ENCODE results near the gene TMEM51. TPM values are rescaled to one million over a fixed set of nuclear protein-coding genes. Genes with fewer than 3 reads are reported as not detected.

Gene TMEM51
- total RNA-seq, 4 donors from 2014 or later, result 6.4 to 12.2 (median 10.6) TPM

GRCh38 chr1:15215116-15215515 is 61.6 kb downstream of the TMEM51 start:
- H3K4me1 ChIP-seq, result peaks cover 17% of the 10 kb centered on the region
- 76% methylated on average over 17 of the region's 23 CpGs for WGBS
- no peak for TF ChIP-seq POLR2AphosphoS5 (IDR thresholded peaks at IDR 0.05)
- TF ChIP-seq CTCF (IDR thresholded peaks at IDR 0.05), result no peak
- TF ChIP-seq EP300 (IDR thresholded peaks at IDR 0.05), result no peak
- TF ChIP-seq POLR2A (IDR thresholded peaks at IDR 0.05), result no peak

GRCh38 chr1:15217654-15218053 is 64.1 kb downstream of the TMEM51 start:
- no peaks in the 10 kb centered on the region for H3K27me3 ChIP-seq

More at GRCh38 chr1:15215116-15215515, 61.6 kb downstream of the TMEM51 start:
- H3K4me3 ChIP-seq, result no peak overlapping the region
- H3K27me3 ChIP-seq, result no peaks in the 10 kb centered on the region
- no peak overlapping the region for H3K27ac ChIP-seq
- H3K9me3 ChIP-seq, result no peaks in the 10 kb centered on the region
- DNase-seq (ENCODE audit: low spot score in 2 of 2), result no peak
- H3K36me3 ChIP-seq, result peaks cover 4% of the 10 kb centered on the region

GRCh38 chr1:15218287-15219279 is 65.0 kb downstream of the TMEM51 start:
- H3K36me3 ChIP-seq, result peaks cover 5% of the 10 kb centered on the region
- H3K4me1 ChIP-seq, result peaks cover 9% of the 10 kb centered on the region
- WGBS, result 69% methylated on average over 6 of the region's 6 CpGs
- TF ChIP-seq CTCF (IDR thresholded peaks at IDR 0.05), result no peak
- TF ChIP-seq POLR2AphosphoS5 (IDR thresholded peaks at IDR 0.05), result no peak
- TF ChIP-seq POLR2A (IDR thresholded peaks at IDR 0.05), result no peak
- no peak for TF ChIP-seq EP300 (IDR thresholded peaks at IDR 0.05)
- no peak overlapping the region for H3K27ac ChIP-seq
- H3K9me3 ChIP-seq, result no peaks in the 10 kb centered on the region
- no peaks in the 10 kb centered on the region for H3K27me3 ChIP-seq
- peak in 1 of 2 donors; percentile 41 for DNase-seq (ENCODE audit: low spot score in 2 of 2)
- H3K4me3 ChIP-seq, result no peak overlapping the region

More at GRCh38 chr1:15217654-15218053, 64.1 kb downstream of the TMEM51 start:
- peaks cover 17% of the 10 kb centered on the region for H3K4me1 ChIP-seq
- H3K9me3 ChIP-seq, result no peaks in the 10 kb centered on the region
- TF ChIP-seq POLR2A (IDR thresholded peaks at IDR 0.05), result no peak
- no peak for TF ChIP-seq CTCF (IDR thresholded peaks at IDR 0.05)
- TF ChIP-seq POLR2AphosphoS5 (IDR thresholded peaks at IDR 0.05), result no peak
- no peak for TF ChIP-seq EP300 (IDR thresholded peaks at IDR 0.05)
- no peak for DNase-seq (ENCODE audit: low spot score in 2 of 2)
- H3K36me3 ChIP-seq, result peaks cover 5% of the 10 kb centered on the region
- WGBS, result 100% methylated on average over 1 of the region's 1 CpG
- H3K4me3 ChIP-seq, result no peak overlapping the region
- no peak overlapping the region for H3K27ac ChIP-seq

GRCh38 chr1:15219280-15220023 is 65.9 kb downstream of the TMEM51 start:
- no peak for TF ChIP-seq POLR2A (IDR thresholded peaks at IDR 0.05)
- no peak for TF ChIP-seq POLR2AphosphoS5 (IDR thresholded peaks at IDR 0.05)
- no peak for TF ChIP-seq EP300 (IDR thresholded peaks at IDR 0.05)
- TF ChIP-seq CTCF (IDR thresholded peaks at IDR 0.05), result no peak
- H3K27ac ChIP-seq, result no peak overlapping the region
- DNase-seq (ENCODE audit: low spot score in 2 of 2), result peak in 1 of 2 donors; percentile 55
- 93% methylated on average over 18 of the region's 22 CpGs for WGBS
- H3K27me3 ChIP-seq, result no peaks in the 10 kb centered on the region
- no peak overlapping the region for H3K4me3 ChIP-seq
- peaks cover 10% of the 10 kb centered on the region for H3K4me1 ChIP-seq
- H3K36me3 ChIP-seq, result peaks cover 5% of the 10 kb centered on the region
- H3K9me3 ChIP-seq, result no peaks in the 10 kb centered on the region

- Histone ChIP-seq H3K27me3 (no peaks in the 10 kb centered on the region), H3K4me1 (peaks cover 5% of the 10 kb centered on the region), H3K36me3 (peaks cover 5% of the 10 kb centered on the region), H3K4me3 (no peak overlapping the region), H3K9me3 (no peaks in the 10 kb centered on the region), H3K27ac (no peak overlapping the region)
- DNase-seq (ENCODE audit: low spot score in 2 of 2), result no peak
- WGBS, result 93% methylated on average over 12 of the region's 12 CpGs
- TF ChIP-seq POLR2AphosphoS5 (IDR thresholded peaks at IDR 0.05), result no peak
- no peak for TF ChIP-seq EP300 (IDR thresholded peaks at IDR 0.05)
- no peak for TF ChIP-seq POLR2A (IDR thresholded peaks at IDR 0.05)
- no peak for TF ChIP-seq CTCF (IDR thresholded peaks at IDR 0.05)
Observed at GRCh38 chr1:15220024-15220392, 66.5 kb downstream of the TMEM51 start.
